Measurements from ENCODE around the gene STK11IP.

The STK11IP gene

DNA sequence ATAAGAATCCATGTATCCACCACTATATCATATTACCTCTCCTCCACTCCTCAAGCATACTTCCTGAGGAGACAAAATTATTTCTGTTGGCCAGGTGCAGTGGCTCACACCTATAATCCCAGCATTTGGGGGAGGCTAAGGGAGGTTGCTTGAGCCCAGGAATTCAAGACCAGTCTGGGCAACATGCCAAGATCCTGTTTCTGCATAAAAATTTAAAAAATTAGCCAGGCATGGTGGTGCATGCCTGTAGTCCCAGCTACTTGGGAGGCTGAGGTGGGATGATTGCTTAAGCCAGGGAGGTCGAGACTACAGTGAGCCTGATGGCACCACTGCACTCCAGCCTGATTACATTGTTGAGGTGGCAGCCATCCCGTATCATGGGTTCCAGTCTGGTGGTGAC lies 16.3 kb upstream of the STK11IP start:
- no peak for DNase-seq (ENCODE audit: low read depth)

DNA sequence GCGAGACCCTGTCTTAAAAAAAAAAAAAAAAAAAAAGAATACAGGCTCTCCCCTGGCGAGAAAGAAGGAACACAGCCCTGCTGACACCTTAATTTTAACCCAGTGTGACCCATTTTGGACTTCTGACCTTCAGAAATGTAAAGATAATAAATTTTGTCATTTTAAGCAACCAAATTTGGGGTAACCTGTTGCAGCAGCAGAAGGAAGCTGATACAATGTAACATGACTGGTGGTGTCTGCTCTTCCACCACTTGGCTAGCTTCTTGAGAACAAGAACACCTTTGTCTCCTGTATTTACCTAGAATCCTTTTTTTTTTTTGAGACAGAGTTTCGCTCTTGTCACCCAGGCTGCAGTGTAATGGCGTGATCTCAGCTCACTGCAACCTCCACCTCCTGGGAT lies 6.6 kb upstream of the STK11IP start:
- DNase-seq (ENCODE audit: low read depth), result no peak

DNA sequence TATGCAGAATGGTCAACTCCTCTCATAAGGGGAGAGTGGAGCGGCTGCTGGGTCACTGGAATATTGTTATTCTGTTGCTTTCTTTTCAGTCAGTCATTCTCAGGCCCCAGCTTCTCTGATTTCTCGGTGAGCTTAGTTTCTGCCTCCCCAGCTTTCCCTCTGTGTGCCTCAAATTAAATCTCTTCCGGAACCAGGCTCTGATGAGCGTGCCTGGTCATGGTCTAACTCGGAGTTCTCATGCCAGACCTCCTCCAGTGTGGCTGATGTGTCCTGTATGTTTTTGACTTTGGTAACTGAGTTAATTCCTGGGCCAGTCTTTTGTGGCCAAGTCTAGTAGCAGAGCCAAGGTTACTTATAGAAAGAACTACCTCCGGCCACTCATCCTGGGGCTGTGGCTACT lies 4.9 kb upstream of the STK11IP start:
- no peak for DNase-seq (ENCODE audit: low read depth)

DNA sequence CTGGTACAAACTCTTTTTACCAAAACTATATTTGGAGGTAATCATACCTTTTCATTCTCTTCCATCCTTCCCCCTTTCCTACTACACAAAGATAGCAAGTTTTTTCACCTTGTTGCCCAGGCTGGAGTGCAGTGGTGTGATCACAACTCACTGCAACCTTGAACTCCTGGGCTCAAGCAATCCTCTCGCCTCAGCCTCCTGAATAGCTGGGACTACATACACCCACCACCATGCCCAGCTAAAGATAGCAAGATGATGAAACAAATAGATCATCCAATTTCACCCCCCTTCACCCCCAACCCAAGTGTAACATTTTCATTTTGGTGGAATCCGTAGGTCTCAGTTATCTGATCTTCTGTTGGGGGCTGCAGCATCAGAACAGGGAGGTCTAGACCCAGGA lies 4.5 kb upstream of the STK11IP start:
- no peak for DNase-seq (ENCODE audit: low read depth)

DNA sequence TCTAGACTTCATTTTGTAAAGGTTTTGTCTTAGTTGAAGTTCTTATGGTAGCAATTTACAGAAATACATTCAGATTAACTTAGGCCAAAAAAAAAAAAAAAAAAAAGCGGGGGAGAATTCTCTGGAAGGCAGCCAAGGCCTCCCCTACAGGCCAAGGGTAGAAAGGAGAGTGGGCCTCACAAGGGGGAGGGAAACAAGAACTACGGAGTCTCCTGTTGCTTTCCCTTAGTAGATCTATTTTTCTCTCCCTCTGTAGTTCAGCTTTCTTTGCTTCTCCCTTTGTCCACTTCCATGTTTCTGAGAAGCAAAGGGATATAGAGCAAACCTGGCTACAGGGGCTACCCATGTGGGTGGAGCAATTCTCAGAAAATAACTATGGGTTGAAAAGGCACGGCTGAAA lies 2.4 kb upstream of the STK11IP start:
- DNase-seq (ENCODE audit: low read depth), result no peak

DNA sequence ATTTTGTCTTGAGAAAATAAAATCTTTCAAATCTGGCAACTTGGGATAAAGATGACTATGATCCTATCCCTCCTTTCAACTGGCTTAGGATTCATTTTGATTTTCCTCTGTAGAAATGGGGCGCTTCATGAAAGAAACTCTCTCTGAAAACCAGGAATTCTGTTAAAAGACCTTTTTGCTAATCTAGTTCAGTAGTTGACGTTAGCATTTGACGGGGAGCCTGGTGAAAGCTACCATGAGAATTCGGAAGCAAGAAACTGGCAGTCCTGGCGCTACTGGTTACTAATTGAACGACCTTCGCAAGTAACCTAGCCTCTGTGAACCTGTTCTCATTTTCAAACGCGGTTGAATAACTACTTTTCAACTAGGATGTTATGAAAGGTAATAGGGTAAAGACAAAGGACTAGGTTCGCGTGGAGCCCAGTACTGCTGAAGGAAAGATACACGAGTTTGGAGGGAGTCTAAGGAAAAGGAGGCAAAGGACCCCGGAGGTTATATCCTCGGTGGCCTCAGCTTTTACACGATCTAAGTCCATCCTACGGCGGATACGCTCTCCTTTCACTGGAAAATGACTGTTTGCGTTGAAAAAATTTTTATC lies 604 bp upstream of the STK11IP start:
- DNase-seq (ENCODE audit: low read depth), result no peak

DNA sequence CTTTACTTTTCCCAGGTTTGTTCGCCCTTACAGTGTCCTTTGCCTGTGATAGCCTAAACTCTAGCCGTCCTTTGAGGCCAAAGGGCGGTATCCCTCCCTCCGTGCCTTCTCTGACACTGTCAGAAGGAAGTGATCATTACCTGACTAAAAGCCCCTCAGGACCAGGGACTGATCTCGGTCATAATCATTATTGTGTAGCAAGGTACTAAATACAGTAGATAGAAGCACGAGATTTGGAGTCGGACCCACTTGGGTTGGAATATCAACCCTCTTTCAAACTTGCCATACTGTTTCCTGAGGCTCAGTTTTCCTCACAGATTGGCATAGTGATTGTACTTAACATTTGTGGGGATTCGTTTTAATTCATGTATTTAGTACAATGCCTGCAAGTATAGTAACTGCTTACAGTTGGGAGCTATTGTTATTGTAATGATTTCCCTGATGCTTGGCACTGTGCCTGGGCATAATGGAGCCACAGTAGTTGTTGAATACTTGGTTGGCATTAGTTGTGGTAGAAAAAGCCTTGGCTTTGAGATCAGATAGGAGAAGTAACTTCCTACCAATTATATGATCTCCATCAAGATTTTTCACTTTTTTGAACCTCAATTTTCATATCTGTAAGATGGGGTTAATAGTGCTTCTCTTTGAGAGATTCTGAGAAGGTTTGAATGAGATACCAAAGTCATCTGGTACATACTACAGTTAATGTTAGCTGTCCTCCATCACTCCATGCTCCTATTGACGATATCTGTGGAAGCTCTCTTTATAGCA lies 836 bp downstream of the STK11IP start:
- DNase-seq (ENCODE audit: low read depth), result no peak

DNA sequence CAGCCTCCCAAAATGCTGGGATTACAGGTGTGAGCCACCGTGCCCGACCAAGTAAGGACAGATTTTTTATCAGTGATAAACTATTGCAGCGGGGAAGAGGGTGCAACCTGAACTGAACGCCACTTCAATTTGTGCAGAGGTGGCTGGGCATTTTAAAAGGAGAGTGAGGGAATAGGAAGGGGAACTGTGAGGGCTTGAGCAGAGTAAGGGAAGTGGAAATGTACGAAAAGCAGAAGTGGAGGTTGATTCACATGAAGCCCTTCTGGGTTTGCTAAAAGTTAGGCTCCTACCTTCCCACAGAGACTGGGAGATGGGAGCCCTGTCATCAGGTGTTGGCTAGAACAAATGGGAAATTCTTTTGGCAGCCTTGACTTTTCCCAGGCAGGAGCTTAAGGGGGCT lies 6.1 kb downstream of the STK11IP start:
- DNase-seq (ENCODE audit: low read depth), result no peak

DNA sequence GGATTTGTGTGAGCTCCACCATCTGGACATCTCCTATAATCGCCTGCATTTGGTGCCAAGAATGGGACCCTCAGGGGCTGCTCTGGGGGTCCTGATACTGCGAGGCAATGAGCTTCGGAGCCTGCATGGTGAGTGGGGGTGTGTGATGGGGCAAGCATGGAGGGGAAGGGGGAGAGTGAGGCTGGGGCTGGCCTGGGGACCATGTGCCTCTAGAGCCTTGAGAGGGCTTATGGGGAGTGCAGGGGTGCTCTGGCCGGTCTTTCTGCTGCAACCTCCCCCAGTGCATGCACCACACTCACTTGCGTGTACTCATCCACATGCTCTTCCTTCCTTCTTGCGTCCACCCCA lies 7.9 kb downstream of the STK11IP start:
- DNase-seq (ENCODE audit: low read depth), result no peak

DNA sequence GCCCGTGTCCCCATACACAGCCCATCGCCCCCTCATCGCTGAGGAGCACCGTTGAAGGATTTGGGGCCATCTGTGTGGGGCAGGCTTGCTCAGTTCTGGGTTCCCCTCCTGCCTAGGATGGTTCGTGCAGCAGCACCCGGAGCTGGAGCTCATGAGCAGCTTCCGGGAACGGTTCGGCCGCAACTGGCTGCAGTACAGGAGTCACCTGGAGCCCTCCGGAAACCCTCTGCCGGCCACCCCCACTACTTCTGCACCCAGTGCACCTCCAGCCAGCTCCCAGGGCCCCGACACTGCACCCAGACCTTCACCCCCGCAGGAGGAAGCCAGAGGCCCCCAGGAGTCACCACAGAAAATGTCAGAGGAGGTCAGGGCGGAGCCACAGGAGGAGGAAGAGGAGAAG lies 10.3 kb downstream of the STK11IP start:
- DNase-seq (ENCODE audit: low read depth), result no peak

DNA sequence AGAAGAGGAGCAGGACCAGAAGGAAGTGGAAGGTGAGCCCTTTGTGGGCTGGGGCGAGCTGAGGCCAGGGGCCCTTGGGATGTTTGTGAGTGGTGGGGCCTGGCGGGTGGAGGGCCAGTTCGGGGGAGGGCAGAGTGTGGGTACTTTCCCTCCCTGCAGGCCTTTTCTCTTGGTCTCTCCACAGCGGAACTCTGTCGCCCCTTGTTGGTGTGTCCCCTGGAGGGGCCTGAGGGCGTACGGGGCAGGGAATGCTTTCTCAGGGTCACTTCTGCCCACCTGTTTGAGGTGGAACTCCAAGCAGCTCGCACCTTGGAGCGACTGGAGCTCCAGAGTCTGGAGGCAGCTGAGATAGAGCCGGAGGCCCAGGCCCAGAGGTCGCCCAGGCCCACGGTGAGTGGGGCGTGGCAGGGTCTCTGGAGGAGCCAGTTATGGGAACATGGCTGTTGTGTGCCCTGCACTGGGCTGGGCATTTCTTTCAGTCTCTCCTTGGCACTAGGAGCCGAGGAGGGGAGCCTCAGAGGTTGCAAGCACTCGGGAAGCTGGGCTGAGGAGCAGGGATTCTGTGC lies 10.8 kb downstream of the STK11IP start:
- no peak for DNase-seq (ENCODE audit: low read depth)

DNA sequence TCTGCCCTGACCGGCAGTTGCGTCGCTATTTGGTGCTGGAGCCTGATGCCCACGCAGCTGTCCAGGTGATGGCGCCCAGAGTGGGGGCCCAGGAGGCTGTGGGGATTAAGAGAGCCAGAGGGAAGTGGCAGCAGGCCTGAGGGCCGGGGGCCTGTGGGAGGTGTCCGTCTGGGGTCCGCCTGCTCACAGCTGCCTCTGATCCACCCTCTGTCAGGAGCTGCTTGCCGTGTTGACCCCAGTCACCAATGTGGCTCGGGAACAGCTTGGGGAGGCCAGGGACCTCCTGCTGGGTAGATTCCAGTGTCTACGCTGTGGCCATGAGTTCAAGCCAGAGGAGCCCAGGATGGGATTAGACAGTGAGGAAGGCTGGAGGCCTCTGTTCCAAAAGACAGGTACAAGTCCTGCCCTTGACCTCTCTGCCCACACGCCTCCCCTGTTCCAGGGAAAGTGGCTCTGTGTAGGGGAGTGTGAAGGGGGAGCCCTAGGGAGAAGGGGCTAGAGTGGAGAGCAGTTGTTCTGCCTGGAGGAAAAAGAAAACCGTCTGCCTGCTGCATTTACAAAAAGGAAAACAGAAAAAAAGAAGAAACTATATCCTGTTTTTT lies 11.6 kb downstream of the STK11IP start:
- no peak for DNase-seq (ENCODE audit: low read depth)

DNA sequence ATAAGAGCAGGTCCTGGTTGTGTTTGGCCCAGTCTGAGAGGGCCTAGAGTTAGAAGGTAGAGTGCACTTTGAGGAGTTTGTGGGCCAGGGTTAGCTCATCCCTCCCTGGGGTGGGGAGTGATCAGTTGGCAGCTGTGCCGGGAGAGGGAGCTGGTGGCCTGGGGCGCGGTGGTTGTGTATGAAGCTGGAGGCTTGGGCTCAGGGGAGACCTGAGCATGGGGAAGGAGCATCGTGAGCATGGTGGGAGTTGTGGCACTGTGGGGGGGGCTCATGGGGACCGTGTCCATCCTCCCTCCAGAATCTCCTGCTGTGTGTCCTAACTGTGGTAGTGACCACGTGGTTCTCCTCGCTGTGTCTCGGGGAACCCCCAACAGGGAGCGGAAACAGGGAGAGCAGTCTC lies 13.6 kb downstream of the STK11IP start:
- no peak for DNase-seq (ENCODE audit: low read depth)

DNA sequence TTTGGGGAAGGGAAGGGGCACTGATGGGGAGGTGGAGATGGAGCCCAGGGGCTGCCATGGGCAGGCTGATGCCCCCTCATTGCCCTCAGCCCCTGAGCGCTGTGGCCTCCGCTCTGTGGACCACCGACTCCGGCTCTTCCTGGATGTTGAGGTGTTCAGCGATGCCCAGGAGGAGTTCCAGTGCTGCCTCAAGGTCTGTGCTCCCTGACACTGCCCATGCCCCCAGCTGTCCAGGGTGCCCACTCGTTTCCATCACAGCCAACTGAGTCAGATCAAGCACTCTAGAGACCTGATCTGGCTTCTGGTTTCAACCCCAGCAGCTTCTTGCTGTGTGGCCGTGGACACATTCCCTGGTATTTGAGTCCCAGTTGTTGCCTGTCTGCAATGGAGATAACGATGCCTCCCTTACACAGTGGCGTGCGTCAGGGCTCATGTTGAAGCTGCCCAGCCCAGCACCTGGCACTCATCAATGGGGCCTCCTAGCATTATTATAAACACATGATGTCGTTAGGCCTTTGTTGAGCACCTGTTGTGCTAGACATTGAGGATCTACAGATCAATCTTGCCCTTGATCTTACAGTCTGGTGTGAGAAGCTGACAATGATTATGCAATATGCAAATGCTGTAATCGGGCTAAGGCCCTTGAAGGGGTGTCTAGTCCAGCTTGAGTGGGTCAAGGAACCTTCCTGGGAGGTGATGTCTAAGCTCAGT lies 14.4 kb downstream of the STK11IP start:
- DNase-seq (ENCODE audit: low read depth), result no peak

DNA sequence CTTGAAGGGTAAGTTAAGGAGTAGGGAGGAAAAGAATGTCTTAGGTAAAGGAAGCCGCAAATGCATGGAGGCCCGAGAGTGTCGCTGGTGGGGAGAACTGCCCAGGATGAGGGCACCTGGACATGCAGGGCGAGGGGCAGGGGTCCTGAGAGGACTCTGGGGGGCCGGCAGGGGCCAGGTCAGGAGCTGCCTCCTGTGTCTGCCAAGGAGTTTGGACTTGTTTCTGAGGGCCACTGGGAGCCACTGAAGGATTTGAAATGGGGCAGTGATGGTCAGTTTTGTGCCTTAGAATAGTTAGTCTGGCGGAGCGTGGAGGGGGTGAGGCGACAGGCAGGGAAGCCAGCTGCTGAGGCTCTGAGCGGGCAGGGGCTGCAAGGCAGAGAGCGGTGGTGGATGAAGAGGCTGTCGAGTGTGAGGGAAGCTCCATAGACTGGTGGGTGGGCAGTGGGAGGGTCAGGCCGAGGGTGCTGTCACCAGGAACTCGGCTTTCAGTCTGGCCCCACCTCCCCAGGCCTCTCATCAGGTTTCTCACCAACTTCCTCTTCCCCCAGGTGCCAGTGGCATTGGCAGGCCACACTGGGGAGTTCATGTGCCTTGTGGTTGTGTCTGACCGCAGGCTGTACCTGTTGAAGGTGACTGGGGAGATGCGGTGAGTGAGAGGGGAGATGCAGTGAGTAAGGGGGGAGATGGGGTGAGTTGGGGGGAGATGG lies 15.1 kb downstream of the STK11IP start:
- DNase-seq (ENCODE audit: low read depth), result no peak

DNA sequence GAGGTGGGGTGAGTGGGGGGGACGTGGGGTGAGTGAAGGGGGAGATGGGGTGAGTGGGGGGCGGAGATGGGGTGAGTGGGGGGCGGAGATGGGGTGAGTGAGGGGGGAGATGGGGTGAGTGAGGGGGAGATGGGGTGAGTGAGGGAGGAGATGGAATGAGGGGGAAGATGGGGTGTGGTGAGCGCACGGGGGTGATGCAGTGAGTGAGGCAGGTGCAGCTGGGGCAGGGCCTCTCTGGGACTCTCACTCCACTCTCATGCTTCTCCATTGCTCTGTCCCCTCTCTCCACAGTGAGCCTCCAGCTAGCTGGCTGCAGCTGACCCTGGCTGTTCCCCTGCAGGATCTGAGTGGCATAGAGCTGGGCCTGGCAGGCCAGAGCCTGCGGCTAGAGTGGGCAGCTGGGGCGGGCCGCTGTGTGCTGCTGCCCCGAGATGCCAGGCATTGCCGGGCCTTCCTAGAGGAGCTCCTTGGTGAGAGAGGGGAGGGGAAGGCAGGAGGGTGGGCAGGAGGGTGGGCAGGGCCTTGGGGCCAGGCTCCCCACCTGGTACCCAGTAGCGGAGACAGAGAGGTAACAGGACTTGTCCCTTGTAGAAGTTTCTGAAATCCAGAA lies 15.9 kb downstream of the STK11IP start:
- no peak for DNase-seq (ENCODE audit: low read depth)

DNA sequence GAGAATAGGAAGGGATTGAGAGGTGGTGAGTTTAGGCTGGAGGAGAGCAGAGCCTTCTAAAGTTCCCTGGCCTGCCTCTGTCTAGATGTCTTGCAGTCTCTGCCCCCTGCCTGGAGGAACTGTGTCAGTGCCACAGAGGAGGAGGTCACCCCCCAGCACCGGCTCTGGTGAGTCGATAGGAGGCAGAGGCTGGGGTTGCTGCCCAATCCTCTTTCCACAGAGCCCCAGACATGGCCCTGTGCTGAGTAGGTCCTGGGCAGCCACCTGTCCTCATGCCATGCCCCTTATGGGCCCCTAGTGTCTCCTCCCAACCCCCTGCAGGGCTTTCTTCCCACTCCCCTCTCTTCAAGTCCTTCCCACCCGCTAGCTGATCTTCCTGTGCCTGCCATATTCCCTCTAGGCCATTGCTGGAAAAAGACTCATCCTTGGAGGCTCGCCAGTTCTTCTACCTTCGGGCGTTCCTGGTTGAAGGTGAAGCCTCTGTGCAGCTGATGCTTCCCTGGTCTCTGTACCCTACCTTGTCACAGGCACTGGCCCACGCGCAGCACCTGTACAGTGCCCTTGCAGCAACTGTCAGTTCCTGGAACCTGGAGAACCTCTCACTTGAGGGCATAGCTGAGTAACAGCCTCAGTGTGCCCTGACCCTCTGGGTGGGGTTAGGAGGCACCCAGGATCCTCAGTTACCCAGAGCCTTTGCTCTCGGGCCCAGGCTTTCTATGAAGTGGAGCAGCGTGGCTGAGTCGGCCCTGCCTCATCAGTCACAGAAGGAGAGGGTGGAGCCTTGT lies 16.6 kb downstream of the STK11IP start:
- no peak for DNase-seq (ENCODE audit: low read depth)

DNA sequence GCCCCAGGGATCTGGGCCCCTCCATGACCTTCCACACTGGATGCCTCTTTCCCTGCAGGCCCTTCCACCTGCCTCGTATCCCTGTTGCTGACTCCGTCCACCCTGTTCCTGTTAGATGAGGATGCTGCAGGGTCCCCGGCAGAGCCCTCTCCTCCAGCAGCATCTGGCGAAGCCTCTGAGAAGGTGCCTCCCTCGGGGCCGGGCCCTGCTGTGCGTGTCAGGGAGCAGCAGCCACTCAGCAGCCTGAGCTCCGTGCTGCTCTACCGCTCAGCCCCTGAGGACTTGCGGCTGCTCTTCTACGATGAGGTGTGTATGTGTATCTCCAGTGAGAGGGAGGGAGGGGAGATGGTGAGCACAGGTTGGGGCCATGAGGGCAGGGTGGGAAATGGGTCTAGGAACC lies 17.4 kb downstream of the STK11IP start:
- DNase-seq (ENCODE audit: low read depth), result no peak

DNA sequence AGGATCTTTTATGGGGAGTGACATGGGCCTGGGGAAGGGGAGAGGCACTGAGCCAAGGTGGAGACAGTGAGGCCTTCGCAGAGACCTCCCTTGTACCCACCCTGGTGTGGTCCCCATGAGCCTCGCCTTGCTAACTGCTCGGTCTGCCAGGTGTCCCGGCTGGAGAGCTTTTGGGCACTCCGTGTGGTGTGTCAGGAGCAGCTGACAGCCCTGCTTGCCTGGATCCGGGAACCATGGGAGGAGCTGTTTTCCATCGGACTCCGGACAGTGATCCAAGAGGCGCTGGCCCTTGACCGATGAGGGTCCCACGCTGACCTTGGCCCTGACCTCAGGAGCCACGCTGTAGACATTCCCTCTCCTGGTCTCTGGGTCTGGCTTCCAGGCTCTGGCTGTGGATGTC lies 18.2 kb downstream of the STK11IP start:
- no peak for DNase-seq (ENCODE audit: low read depth)

DNA sequence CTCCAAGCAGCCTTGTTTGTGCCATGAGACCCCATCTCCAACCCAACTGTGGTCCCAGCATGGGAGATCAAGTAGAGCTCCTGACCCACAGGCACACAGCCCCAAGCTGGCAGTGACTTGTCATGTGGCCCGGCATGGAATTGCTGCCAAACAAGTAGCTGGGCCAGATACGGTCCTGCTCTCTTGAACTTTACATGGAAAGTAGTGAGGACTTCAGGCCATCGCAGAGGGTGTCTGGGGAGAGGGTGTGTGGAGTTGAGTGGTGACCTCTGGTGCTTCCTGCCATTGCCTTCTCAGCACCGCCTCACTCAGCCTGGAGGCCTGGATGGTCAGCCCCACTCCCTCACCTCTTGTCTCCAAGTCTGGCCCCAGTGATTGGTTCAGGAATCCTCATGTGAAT lies 18.9 kb downstream of the STK11IP start:
- DNase-seq (ENCODE audit: low read depth), result no peak

DNA sequence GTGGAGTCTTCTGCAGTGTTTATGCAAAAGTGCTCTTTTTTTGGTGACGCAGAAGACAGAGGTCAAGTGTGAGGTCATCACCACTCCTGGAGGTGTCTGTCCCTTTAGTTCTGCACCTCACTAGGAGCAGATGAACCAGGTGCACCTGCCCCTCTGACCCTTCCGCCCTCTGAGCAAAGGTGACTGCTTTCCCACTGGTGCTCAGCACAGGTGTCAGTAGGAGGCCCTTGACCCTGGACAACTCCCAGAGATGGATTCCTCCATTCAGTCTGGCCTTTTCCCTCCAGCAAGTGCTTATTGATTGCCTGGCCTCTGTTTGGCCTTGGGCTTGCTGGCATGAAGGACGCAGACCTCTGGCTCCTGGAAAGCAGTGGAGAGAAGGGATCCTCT lies 21.1 kb downstream of the STK11IP start:
- DNase-seq (ENCODE audit: low read depth), result no peak
